H9 (cell line): ENCODE results near the gene CALHM3. TPM values are rescaled to one million over a fixed set of nuclear protein-coding genes. Genes with fewer than 3 reads are reported as not detected.

Source experiments
- DNase-seq: peaks from one replicate; pipeline ENCODE4 v3.0.0-alpha.2; 2017
- H2AFZ ChIP-seq: one replicate; pipeline ENCODE4 v1.6.1; 2013; ENCODE audit warnings: mild to moderate bottlenecking, low read length, control low read depth, moderate library complexity
- H2AK5ac ChIP-seq: 2 replicates; pipeline ENCODE4 v1.6.1; 2013; ENCODE audit warnings: low read length, control low read depth, mixed read lengths; ENCODE audit not compliant: insufficient read length
- H2BK120ac ChIP-seq: one replicate; pipeline ENCODE4 v1.6.1; 2013; ENCODE audit warnings: low read depth, mild to moderate bottlenecking, low read length, control low read depth, inconsistent platforms; ENCODE audit not compliant: poor library complexity, severe bottlenecking
- H2BK12ac ChIP-seq: 2 replicates; pipeline ENCODE4 v1.6.1; 2013; ENCODE audit warnings: low read length, control low read depth, mixed read lengths, low read depth; ENCODE audit not compliant: insufficient read length
- H2BK15ac ChIP-seq: 2 replicates; pipeline ENCODE4 v1.6.1; 2013; ENCODE audit warnings: low read depth, low read length, control low read depth
- H2BK20ac ChIP-seq: one replicate; pipeline ENCODE4 v1.6.1; 2013; ENCODE audit warnings: low read depth, mild to moderate bottlenecking, low read length, control low read depth, inconsistent platforms; ENCODE audit not compliant: poor library complexity, severe bottlenecking
- H2BK5ac ChIP-seq: 2 replicates; pipeline ENCODE4 v1.6.1; 2013; ENCODE audit warnings: low read length, control low read depth, mixed read lengths; ENCODE audit not compliant: insufficient read length
- H3K14ac ChIP-seq: 2 replicates; pipeline ENCODE4 v1.6.1; 2013; ENCODE audit warnings: low read length, control low read depth; ENCODE audit not compliant: insufficient read depth
- H3K18ac ChIP-seq: 2 replicates; pipeline ENCODE4 v1.6.1; 2013; ENCODE audit warnings: low read depth, mild to moderate bottlenecking, mixed read lengths, low read length, control low read depth; ENCODE audit not compliant: insufficient read length
- H3K23ac ChIP-seq: 2 replicates; pipeline ENCODE4 v1.6.1; 2013; ENCODE audit warnings: low read length, control low read depth, mixed read lengths, low read depth; ENCODE audit not compliant: insufficient read length
- H3K23me2 ChIP-seq: 2 replicates; pipeline ENCODE4 v1.6.1; 2013; ENCODE audit warnings: low read depth, mild to moderate bottlenecking, mixed read lengths, low read length, control low read depth; ENCODE audit not compliant: insufficient read length, poor library complexity, severe bottlenecking
- H3K27ac ChIP-seq: 2 replicates; pipeline ENCODE4 v1.5.1; 2013; ENCODE audit warnings: low read length, control low read depth, mixed read lengths, low read depth; ENCODE audit not compliant: insufficient read length
- H3K27me3 ChIP-seq: 2 replicates; pipeline ENCODE4 v1.6.1; 2013; ENCODE audit warnings: low read length, control low read depth, inconsistent platforms; ENCODE audit not compliant: insufficient read depth
- H3K4ac ChIP-seq: 2 replicates; pipeline ENCODE4 v1.6.1; 2013; ENCODE audit warnings: low read depth, mild to moderate bottlenecking, control low read depth, inconsistent platforms, low read length, moderate library complexity
- H3K4me1 ChIP-seq: 2 replicates; pipeline ENCODE4 v1.6.1; 2013; ENCODE audit warnings: low read length, control low read depth, inconsistent platforms; ENCODE audit not compliant: insufficient read depth
- H3K4me2 ChIP-seq: 2 replicates; pipeline ENCODE4 v1.6.1; 2013; ENCODE audit warnings: low read length, control low read depth, mixed read lengths; ENCODE audit not compliant: insufficient read length, insufficient read depth
- H3K56ac ChIP-seq: 2 replicates; pipeline ENCODE4 v1.6.1; 2013; ENCODE audit warnings: low read depth, mild to moderate bottlenecking, mixed read lengths, low read length, control low read depth; ENCODE audit not compliant: insufficient read length
- H3K79me1 ChIP-seq: 2 replicates; pipeline ENCODE4 v1.6.1; 2013; ENCODE audit warnings: low read depth, mild to moderate bottlenecking, moderate library complexity, low read length, control low read depth, inconsistent platforms; ENCODE audit not compliant: insufficient read depth, poor library complexity, severe bottlenecking
- H3K79me2 ChIP-seq: 2 replicates; pipeline ENCODE4 v1.6.1; 2013; ENCODE audit warnings: low read length, control low read depth, inconsistent platforms; ENCODE audit not compliant: insufficient read depth
- H3K9ac ChIP-seq: 2 replicates; pipeline ENCODE4 v1.6.1; 2013; ENCODE audit warnings: low read length, control low read depth, mixed read lengths; ENCODE audit not compliant: insufficient read length; ENCODE audit errors: extremely low read depth
- H3K9me3 ChIP-seq: one replicate; pipeline ENCODE4 v1.6.1; 2013; ENCODE audit warnings: low read depth, low read length, inconsistent platforms; ENCODE audit not compliant: control insufficient read depth
- H3T11ph ChIP-seq: one replicate; pipeline ENCODE4 v1.6.1; 2013; ENCODE audit warnings: mild to moderate bottlenecking, low read length, control low read depth, inconsistent platforms
- H4K20me1 ChIP-seq: one replicate; pipeline ENCODE4 v1.6.1; 2013; ENCODE audit not compliant: control insufficient read depth, insufficient read length, insufficient read depth
- H4K5ac ChIP-seq: 2 replicates; pipeline ENCODE4 v1.6.1; 2013; ENCODE audit warnings: low read depth, mild to moderate bottlenecking, mixed read lengths, low read length, control low read depth; ENCODE audit not compliant: insufficient read length
- H4K8ac ChIP-seq: replicated peaks from 2 replicates; pipeline ENCODE4 v1.6.1; 2013; ENCODE audit warnings: low read length, control low read depth, mixed read lengths, low read depth; ENCODE audit not compliant: insufficient read length
- H4K91ac ChIP-seq: 2 replicates; pipeline ENCODE4 v1.6.1; 2013; ENCODE audit warnings: low read depth, mild to moderate bottlenecking, moderate library complexity, mixed read lengths, low read length, control low read depth; ENCODE audit not compliant: insufficient read length
- H3K27ac Mint-ChIP-seq, 3 experiments: 2 replicates in 2 of 3; 3 replicates in 1 of 3; pipeline ENCODE4 v1.8.0; 2020 to 2021; ENCODE audit warnings: mixed read lengths in 3 of 3, mild to moderate bottlenecking in 1 of 3, moderate library complexity in 1 of 3
- H3K27me3 Mint-ChIP-seq: 2 replicates; pipeline ENCODE4 v1.8.0; 2021; ENCODE audit warnings: low read depth, mild to moderate bottlenecking, moderate library complexity, mixed read lengths
- H3K36me3 Mint-ChIP-seq, 3 experiments: 2 replicates in 2 of 3; 3 replicates in 1 of 3; pipeline ENCODE4 v1.8.0; 2020 to 2021; ENCODE audit warnings: low read depth in 3 of 3, mixed read lengths in 3 of 3; ENCODE audit not compliant: insufficient read depth in 1 of 3
- H3K4me1 Mint-ChIP-seq, 2 experiments: 2 replicates each; pipeline ENCODE4 v1.8.0; 2020; ENCODE audit warnings: mixed read lengths in 2 of 2
- H3K4me3 Mint-ChIP-seq, 2 experiments: 2 replicates in 1 of 2; 3 replicates in 1 of 2; pipeline ENCODE4 v1.8.0; 2020 to 2021; ENCODE audit warnings: mild to moderate bottlenecking in 2 of 2, mixed read lengths in 2 of 2, moderate library complexity in 1 of 2
- H3K9me3 Mint-ChIP-seq, 2 experiments: 2 replicates in 1 of 2; 3 replicates in 1 of 2; pipeline ENCODE4 v1.8.0; 2020; ENCODE audit warnings: mild to moderate bottlenecking in 2 of 2, mixed read lengths in 2 of 2, moderate library complexity in 1 of 2
- WGBS: extraction: QIAGEN DNeasy Blood & Tissue Kit; methylation state at CpG from one replicate; pipeline ENCODE4 v1.1.7; 2013; ENCODE audit warnings: missing lambda C conversion rate, low lambda C conversion rate, mixed read lengths; ENCODE audit not compliant: insufficient read length; ENCODE audit errors: extremely low coverage; 5-methylcytosine and 5-hydroxymethylcytosine counted together
- total RNA-seq: library from RNA; stranded (reverse); gene quantifications from 2 replicates; pipeline ENCODE4 v1.2.1, GENCODE V29; 2021
- TF ChIP-seq, protein P1 (sequence below): fragments of 200-600 bp; sonication (generic); conservative IDR thresholded peaks from 3 replicates; pipeline ENCODE4 v1.8.0; 2021; ENCODE audit warnings: antibody characterized with exemption, mild to moderate bottlenecking

The CALHM3 gene
- total RNA-seq, 1 experiment from 2014 or later, result not detected

DNA sequence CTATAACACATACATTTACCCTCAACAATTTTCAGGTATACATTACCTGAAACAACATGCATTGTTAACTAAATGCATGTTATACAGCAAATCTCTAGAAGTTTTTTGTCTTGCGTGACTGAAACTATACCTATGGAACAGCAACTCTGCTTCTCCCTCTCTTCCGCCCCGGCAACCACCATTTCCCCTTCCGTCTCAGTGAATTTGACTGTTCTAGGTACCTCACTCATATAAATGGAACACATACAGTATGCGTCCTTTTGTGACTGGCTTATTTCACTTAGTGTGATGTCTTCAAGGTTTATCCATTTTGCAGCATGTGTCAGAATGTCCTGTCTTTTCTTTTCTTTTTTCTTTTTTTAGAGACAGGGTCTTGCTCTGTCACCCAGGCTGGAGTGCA is 49.4 kb downstream of the CALHM3 start:
- Histone ChIP-seq H3K4ac (no peak overlapping the region), H3K14ac (no peak overlapping the region), H3K4me2 (no peak overlapping the region), H2BK5ac (no peak overlapping the region), H3K27me3 (no peaks in the 10 kb centered on the region), H3K27ac (no peak overlapping the region), H4K20me1 (no peaks in the 10 kb centered on the region), H3K79me1 (no peaks in the 10 kb centered on the region), H2BK120ac (no peak overlapping the region), H3K4me1 (no peaks in the 10 kb centered on the region), H3K9me3 (no peaks in the 10 kb centered on the region), H4K8ac (no peak overlapping the region), H2BK15ac (no peak overlapping the region), H3K56ac (no peak overlapping the region), H2BK20ac (no peak overlapping the region), H3K18ac (no peak overlapping the region), H4K91ac (no peak overlapping the region), H3K79me2 (no peaks in the 10 kb centered on the region; the same call in 1 of the 2 replicates), H2AK5ac (no peak overlapping the region), H2AFZ (no peak overlapping the region), H3K9ac (no peak overlapping the region), H3K23ac (no peak overlapping the region), H2BK12ac (no peak overlapping the region), H3K23me2 (no peaks in the 10 kb centered on the region), H4K5ac (no peak overlapping the region), H3T11ph (no peak overlapping the region)
- TF ChIP-seq, protein P1, sequence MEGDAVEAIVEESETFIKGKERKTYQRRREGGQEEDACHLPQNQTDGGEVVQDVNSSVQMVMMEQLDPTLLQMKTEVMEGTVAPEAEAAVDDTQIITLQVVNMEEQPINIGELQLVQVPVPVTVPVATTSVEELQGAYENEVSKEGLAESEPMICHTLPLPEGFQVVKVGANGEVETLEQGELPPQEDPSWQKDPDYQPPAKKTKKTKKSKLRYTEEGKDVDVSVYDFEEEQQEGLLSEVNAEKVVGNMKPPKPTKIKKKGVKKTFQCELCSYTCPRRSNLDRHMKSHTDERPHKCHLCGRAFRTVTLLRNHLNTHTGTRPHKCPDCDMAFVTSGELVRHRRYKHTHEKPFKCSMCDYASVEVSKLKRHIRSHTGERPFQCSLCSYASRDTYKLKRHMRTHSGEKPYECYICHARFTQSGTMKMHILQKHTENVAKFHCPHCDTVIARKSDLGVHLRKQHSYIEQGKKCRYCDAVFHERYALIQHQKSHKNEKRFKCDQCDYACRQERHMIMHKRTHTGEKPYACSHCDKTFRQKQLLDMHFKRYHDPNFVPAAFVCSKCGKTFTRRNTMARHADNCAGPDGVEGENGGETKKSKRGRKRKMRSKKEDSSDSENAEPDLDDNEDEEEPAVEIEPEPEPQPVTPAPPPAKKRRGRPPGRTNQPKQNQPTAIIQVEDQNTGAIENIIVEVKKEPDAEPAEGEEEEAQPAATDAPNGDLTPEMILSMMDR, result no peak
- no peaks in the 10 kb centered on the region for H3K9me3 Mint-ChIP-seq
- no peaks in the 10 kb centered on the region for H3K27me3 Mint-ChIP-seq
- H3K4me3 Mint-ChIP-seq, result no peak overlapping the region
- H3K4me1 Mint-ChIP-seq, result no peaks in the 10 kb centered on the region
- H3K36me3 Mint-ChIP-seq, result peaks cover 36 to 93% (median 76%) of the 10 kb centered on the region in 3 experiments
- no peak for DNase-seq
- no CpG with 5 or more reads among the region's 5 CpGs for WGBS
- 0 out of 7 replicates have a peak overlapping the region, but pooled peaks of 1 of the 3 experiments have one; percentile 3 for H3K27ac Mint-ChIP-seq
